ENCODE results near the gene EGFL7.

- no peak for TF ChIP-seq CTCF (IDR thresholded peaks at IDR 0.05 in 2 of 3, conservative IDR thresholded peaks at IDR 0.05 in 1 of 3; ENCODE audit: control insufficient read depth in 2 of 3, extremely low read depth in 1 of 3, insufficient read depth in 1 of 3, low read depth in 3 of 3, low read length in 3 of 3)
- no peak for TF ChIP-seq SREBF2 (IDR thresholded peaks at IDR 0.05; ENCODE audit: low read length)
- no peak for TF ChIP-seq YBX1 (IDR thresholded peaks at IDR 0.05)
- no peak for TF ChIP-seq JUND (IDR thresholded peaks at IDR 0.05; ENCODE audit: low read depth, low read length)
These were observed 46.4 kb upstream of the EGFL7 start for GRCh38 chr9:136616307-136616635.

Data from GM12878 (cell line).